Parathyroid adenoma (tissue), 2 donors: ENCODE measurements around the gene PIWIL4.

Source experiments
- H2AFZ ChIP-seq: fragments of 300-600 bp; sonication (generic); one replicate; pipeline ENCODE4 v1.7.0; 2017; ENCODE audit warnings: antibody characterized with exemption, mild to moderate bottlenecking
- H3K27ac ChIP-seq: fragments of 300-600 bp; sonication (generic); one replicate; pipeline ENCODE4 v1.7.0; 2017
- H3K27me3 ChIP-seq: fragments of 300-600 bp; sonication (generic); one replicate; pipeline ENCODE4 v1.7.0; 2017; ENCODE audit warnings: low read length; ENCODE audit not compliant: control insufficient read depth, insufficient read depth
- H3K36me3 ChIP-seq: fragments of 300-600 bp; sonication (generic); one replicate; pipeline ENCODE4 v1.7.0; 2017; ENCODE audit warnings: low read length; ENCODE audit not compliant: control insufficient read depth, insufficient read depth
- H3K4me1 ChIP-seq: fragments of 300-600 bp; sonication (generic); one replicate; pipeline ENCODE4 v1.7.0; 2017; ENCODE audit warnings: control low read depth
- H3K4me2 ChIP-seq: fragments of 300-600 bp; sonication (generic); one replicate; pipeline ENCODE4 v1.7.0; 2017; ENCODE audit warnings: low read length
- H3K4me3 ChIP-seq: fragments of 300-600 bp; sonication (generic); one replicate; pipeline ENCODE4 v1.7.0; 2017; ENCODE audit warnings: low read depth, low read length
- H3K79me2 ChIP-seq: fragments of 300-600 bp; sonication (generic); one replicate; pipeline ENCODE4 v1.7.0; 2017; ENCODE audit warnings: control low read depth
- H3K9ac ChIP-seq: fragments of 300-600 bp; sonication (generic); one replicate; pipeline ENCODE4 v1.7.0; 2017; ENCODE audit warnings: mild to moderate bottlenecking
- H3K9me3 ChIP-seq: fragments of 300-600 bp; sonication (generic); one replicate; pipeline ENCODE4 v1.7.0; 2017; ENCODE audit warnings: low read length; ENCODE audit not compliant: control insufficient read depth
- CTCF ChIP-seq: fragments of 300-600 bp; sonication (generic); IDR thresholded peaks from one replicate; pipeline ENCODE4 v1.7.0; 2017; ENCODE audit warnings: antibody characterized with exemption, mild to moderate bottlenecking
- donor health status: primary hyperparathyroidism.

Gene PIWIL4

GRCh38 chr11:94654201-94654600 is 87.0 kb downstream of the PIWIL4 start:
- H2AFZ ChIP-seq = no peak overlapping the region
- no peak overlapping the region for H3K27ac ChIP-seq
- TF ChIP-seq CTCF = no peak
- no peak overlapping the region for H3K9ac ChIP-seq
- H3K9me3 ChIP-seq = no peaks in the 10 kb centered on the region
- H3K4me2 ChIP-seq = no peak overlapping the region
- no peaks in the 10 kb centered on the region for H3K27me3 ChIP-seq
- no peak overlapping the region for H3K4me3 ChIP-seq
- H3K36me3 ChIP-seq = no peaks in the 10 kb centered on the region
- H3K4me1 ChIP-seq = no peaks in the 10 kb centered on the region
- no peaks in the 10 kb centered on the region for H3K79me2 ChIP-seq

GRCh38 chr11:94655291-94655690 is 88.1 kb downstream of the PIWIL4 start:
- no peak overlapping the region for H3K27ac ChIP-seq
- TF ChIP-seq CTCF = no peak
- no peaks in the 10 kb centered on the region for H3K79me2 ChIP-seq
- no peak overlapping the region for H3K9ac ChIP-seq
- no peak overlapping the region for H3K4me2 ChIP-seq
- no peaks in the 10 kb centered on the region for H3K27me3 ChIP-seq
- no peaks in the 10 kb centered on the region for H3K9me3 ChIP-seq
- no peaks in the 10 kb centered on the region for H3K36me3 ChIP-seq
- no peak overlapping the region for H2AFZ ChIP-seq
- no peak overlapping the region for H3K4me3 ChIP-seq
- no peaks in the 10 kb centered on the region for H3K4me1 ChIP-seq

DNA sequence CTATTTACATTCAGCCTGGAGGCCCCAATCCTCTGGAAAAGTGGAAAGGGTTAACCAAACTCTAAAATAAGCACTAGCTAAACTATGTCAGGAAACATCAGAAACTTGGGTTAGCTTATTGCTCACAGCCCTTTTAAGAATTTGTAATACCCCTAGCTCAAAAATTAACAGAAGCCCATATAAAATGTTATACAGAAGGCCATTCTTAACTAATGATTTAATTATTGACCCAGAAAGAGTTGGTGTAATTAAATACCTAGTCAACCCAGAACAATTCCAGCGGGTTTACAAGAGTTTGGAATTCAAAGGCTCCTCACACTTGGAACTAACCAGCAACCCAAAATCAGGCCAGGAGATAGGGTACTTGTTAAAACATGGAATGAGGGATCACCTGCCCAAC is 88.8 kb downstream of the PIWIL4 start:
- Histone ChIP-seq H3K36me3 (no peaks in the 10 kb centered on the region), H3K27me3 (no peaks in the 10 kb centered on the region), H3K4me1 (no peaks in the 10 kb centered on the region), H3K9ac (no peak overlapping the region), H3K27ac (no peak overlapping the region), H3K79me2 (no peaks in the 10 kb centered on the region), H2AFZ (no peak overlapping the region), H3K4me3 (no peak overlapping the region), H3K4me2 (no peak overlapping the region), H3K9me3 (no peaks in the 10 kb centered on the region)
- TF ChIP-seq CTCF = no peak

- Histone ChIP-seq H3K9ac (no peak overlapping the region), H3K4me3 (no peak overlapping the region), H3K79me2 (no peaks in the 10 kb centered on the region), H3K4me2 (no peak overlapping the region), H3K4me1 (no peaks in the 10 kb centered on the region), H3K36me3 (no peaks in the 10 kb centered on the region), H3K27me3 (no peaks in the 10 kb centered on the region), H3K27ac (no peak overlapping the region), H3K9me3 (no peaks in the 10 kb centered on the region), H2AFZ (no peak overlapping the region)
- TF ChIP-seq CTCF = no peak
These were observed 89.8 kb downstream of the PIWIL4 start for GRCh38 chr11:94656968-94657367.

- no peaks in the 10 kb centered on the region for H3K79me2 ChIP-seq
- no peak for TF ChIP-seq CTCF
These were observed 90.5 kb downstream of the PIWIL4 start for GRCh38 chr11:94657629-94658028.

More at GRCh38 chr11:94657629-94658028, 90.5 kb downstream of the PIWIL4 start:
- H3K4me3 ChIP-seq = no peak overlapping the region
- no peak overlapping the region for H2AFZ ChIP-seq
- no peak overlapping the region for H3K4me2 ChIP-seq
- no peaks in the 10 kb centered on the region for H3K27me3 ChIP-seq
- no peaks in the 10 kb centered on the region for H3K4me1 ChIP-seq
- no peak overlapping the region for H3K9ac ChIP-seq
- no peaks in the 10 kb centered on the region for H3K36me3 ChIP-seq
- no peak overlapping the region for H3K27ac ChIP-seq
- no peaks in the 10 kb centered on the region for H3K9me3 ChIP-seq
